ENCODE measurements around the gene CLIP3. TPM values are rescaled to one million over a fixed set of nuclear protein-coding genes. Genes with fewer than 3 reads are reported as not detected.

Gene CLIP3
- total and polyA plus RNA-seq, 2 experiments from 2014 or later = 15.1 to 19.1 TPM

DNA sequence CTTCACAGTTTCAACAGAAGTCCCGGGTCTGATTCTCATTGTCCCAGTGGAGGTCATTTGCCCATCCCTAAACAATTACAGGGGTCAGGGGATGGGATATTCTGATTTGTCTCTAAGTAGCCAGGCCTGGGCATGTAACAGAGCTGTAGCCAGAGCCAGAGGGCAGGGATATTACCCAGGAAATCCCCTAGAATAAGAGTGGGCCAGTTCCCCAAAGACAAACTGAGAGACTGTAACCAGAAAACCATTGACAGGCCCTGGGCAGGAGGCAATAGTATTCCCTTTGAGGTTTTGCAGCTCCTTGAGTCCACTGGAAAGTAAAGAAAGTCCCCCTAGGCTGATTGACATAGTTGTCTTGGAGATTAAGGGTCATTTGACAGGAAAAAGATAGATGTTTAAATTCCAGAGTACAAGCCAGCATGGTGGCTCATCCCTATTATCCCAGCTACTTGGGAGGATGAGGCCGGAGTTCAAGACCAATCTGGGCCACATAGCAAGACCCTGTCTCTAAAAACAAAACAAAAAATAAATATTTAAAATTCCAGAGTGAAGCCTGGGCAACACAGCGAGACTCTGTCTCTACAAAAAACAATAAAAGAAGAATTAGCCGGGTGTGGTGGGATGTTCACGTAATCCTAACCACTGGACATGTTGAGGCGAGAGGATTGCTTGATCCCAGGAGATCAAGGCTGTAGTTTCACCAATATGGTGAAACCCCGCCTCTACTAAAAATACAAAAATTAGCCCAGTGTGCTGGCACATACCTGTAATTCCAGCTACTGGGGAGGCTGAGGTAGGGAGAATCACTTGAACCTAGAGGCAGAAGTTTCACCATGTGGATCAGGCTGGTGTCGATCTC, 39.5 kb downstream of the CLIP3 start:
- Mint-ChIP-seq H3K27me3 (ENCODE audit: insufficient read depth, low read depth, poor library complexity) (peaks cover 7% of the 10 kb centered on the region), H3K4me3 (no peak overlapping the region), H3K36me3 (ENCODE audit: low read depth) (peaks cover 5% of the 10 kb centered on the region; the same call in 1 of the 3 replicates), H3K27ac (no peak overlapping the region), H3K4me1 (peaks cover 14% of the 10 kb centered on the region; the same call in 2 of the 3 replicates), H3K9me3 (no peaks in the 10 kb centered on the region; the same call in 2 of the 3 replicates)
- Histone ChIP-seq H3K9me2 (ENCODE audit: insufficient read depth) (no peaks in the 10 kb centered on the region), H3K4me3 (no peak overlapping the region), H2AFZ (no peak overlapping the region), H3K79me2 (replicated peaks; ENCODE audit: insufficient read depth) (peaks cover 13% of the 10 kb centered on the region; the same call in 1 of the 2 replicates), H3K4me2 (no peak overlapping the region), H4K20me1 (replicated peaks; ENCODE audit: insufficient read depth) (peaks cover 9% of the 10 kb centered on the region), H3K4me1 (ENCODE audit: insufficient read depth) (peaks cover 9% of the 10 kb centered on the region; the same call in 1 of the 2 replicates), H3K36me3 (ENCODE audit: insufficient read depth) (no peaks in the 10 kb centered on the region), H3F3A (replicated peaks; ENCODE audit: low read depth) (0 out of 2 replicates have a peak, but pooled peaks cover 6% of the 10 kb centered on the region), H3K27ac (ENCODE audit: low read depth) (no peak overlapping the region), H3K27me3 (ENCODE audit: insufficient read depth) (no peaks in the 10 kb centered on the region)
- ATAC-seq (no peak), DNase-seq (ENCODE audit: low spot score) (no peak)
- no peak for TF ChIP-seq ZNF114 (CRISPR knock-in tag; IDR thresholded peaks at IDR 0.05)
- no peak for TF ChIP-seq ZNF331 (CRISPR knock-in tag; IDR thresholded peaks at IDR 0.05; ENCODE audit: low read depth)
- no peak for TF ChIP-seq POLR2AphosphoS5 (IDR thresholded peaks at IDR 0.05; ENCODE audit: low read depth)
- no peak for TF ChIP-seq EZH2 (IDR thresholded peaks at IDR 0.05; ENCODE audit: low read depth, unreplicated experiment)
- no peak for TF ChIP-seq STAT1 (IDR thresholded peaks at IDR 0.05; ENCODE audit: unreplicated experiment)
- TF ChIP-seq NANOG (IDR thresholded peaks at IDR 0.05; ENCODE audit: borderline replicate concordance) = no peak
- TF ChIP-seq CTCF (conservative IDR thresholded peaks at IDR 0.05; ENCODE audit: low read depth in 2 of 2) = no peak
- TF ChIP-seq, protein P1, sequence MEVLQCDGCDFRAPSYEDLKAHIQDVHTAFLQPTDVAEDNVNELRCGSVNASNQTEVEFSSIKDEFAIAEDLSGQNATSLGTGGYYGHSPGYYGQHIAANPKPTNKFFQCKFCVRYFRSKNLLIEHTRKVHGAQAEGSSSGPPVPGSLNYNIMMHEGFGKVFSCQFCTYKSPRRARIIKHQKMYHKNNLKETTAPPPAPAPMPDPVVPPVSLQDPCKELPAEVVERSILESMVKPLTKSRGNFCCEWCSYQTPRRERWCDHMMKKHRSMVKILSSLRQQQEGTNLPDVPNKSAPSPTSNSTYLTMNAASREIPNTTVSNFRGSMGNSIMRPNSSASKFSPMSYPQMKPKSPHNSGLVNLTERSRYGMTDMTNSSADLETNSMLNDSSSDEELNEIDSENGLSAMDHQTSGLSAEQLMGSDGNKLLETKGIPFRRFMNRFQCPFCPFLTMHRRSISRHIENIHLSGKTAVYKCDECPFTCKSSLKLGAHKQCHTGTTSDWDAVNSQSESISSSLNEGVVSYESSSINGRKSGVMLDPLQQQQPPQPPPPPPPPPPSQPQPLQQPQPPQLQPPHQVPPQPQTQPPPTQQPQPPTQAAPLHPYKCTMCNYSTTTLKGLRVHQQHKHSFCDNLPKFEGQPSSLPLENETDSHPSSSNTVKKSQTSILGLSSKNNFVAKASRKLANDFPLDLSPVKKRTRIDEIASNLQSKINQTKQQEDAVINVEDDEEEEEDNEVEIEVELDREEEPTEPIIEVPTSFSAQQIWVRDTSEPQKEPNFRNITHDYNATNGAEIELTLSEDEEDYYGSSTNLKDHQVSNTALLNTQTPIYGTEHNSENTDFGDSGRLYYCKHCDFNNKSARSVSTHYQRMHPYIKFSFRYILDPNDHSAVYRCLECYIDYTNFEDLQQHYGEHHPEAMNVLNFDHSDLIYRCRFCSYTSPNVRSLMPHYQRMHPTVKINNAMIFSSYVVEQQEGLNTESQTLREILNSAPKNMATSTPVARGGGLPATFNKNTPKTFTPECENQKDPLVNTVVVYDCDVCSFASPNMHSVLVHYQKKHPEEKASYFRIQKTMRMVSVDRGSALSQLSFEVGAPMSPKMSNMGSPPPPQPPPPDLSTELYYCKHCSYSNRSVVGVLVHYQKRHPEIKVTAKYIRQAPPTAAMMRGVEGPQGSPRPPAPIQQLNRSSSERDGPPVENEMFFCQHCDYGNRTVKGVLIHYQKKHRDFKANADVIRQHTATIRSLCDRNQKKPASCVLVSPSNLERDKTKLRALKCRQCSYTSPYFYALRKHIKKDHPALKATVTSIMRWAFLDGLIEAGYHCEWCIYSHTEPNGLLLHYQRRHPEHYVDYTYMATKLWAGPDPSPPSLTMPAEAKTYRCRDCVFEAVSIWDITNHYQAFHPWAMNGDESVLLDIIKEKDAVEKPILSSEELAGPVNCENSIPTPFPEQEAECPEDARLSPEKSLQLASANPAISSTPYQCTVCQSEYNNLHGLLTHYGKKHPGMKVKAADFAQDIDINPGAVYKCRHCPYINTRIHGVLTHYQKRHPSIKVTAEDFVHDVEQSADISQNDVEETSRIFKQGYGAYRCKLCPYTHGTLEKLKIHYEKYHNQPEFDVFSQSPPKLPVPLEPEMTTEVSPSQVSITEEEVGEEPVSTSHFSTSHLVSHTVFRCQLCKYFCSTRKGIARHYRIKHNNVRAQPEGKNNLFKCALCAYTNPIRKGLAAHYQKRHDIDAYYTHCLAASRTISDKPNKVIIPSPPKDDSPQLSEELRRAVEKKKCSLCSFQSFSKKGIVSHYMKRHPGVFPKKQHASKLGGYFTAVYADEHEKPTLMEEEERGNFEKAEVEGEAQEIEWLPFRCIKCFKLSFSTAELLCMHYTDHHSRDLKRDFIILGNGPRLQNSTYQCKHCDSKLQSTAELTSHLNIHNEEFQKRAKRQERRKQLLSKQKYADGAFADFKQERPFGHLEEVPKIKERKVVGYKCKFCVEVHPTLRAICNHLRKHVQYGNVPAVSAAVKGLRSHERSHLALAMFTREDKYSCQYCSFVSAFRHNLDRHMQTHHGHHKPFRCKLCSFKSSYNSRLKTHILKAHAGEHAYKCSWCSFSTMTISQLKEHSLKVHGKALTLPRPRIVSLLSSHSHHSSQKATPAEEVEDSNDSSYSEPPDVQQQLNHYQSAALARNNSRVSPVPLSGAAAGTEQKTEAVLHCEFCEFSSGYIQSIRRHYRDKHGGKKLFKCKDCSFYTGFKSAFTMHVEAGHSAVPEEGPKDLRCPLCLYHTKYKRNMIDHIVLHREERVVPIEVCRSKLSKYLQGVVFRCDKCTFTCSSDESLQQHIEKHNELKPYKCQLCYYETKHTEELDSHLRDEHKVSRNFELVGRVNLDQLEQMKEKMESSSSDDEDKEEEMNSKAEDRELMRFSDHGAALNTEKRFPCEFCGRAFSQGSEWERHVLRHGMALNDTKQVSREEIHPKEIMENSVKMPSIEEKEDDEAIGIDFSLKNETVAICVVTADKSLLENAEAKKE (CRISPR knock-in tag; IDR thresholded peaks at IDR 0.05) = no peak
- no peak for TF ChIP-seq JUNB (IDR thresholded peaks at IDR 0.05; ENCODE audit: unreplicated experiment)
- TF ChIP-seq, protein P2, sequence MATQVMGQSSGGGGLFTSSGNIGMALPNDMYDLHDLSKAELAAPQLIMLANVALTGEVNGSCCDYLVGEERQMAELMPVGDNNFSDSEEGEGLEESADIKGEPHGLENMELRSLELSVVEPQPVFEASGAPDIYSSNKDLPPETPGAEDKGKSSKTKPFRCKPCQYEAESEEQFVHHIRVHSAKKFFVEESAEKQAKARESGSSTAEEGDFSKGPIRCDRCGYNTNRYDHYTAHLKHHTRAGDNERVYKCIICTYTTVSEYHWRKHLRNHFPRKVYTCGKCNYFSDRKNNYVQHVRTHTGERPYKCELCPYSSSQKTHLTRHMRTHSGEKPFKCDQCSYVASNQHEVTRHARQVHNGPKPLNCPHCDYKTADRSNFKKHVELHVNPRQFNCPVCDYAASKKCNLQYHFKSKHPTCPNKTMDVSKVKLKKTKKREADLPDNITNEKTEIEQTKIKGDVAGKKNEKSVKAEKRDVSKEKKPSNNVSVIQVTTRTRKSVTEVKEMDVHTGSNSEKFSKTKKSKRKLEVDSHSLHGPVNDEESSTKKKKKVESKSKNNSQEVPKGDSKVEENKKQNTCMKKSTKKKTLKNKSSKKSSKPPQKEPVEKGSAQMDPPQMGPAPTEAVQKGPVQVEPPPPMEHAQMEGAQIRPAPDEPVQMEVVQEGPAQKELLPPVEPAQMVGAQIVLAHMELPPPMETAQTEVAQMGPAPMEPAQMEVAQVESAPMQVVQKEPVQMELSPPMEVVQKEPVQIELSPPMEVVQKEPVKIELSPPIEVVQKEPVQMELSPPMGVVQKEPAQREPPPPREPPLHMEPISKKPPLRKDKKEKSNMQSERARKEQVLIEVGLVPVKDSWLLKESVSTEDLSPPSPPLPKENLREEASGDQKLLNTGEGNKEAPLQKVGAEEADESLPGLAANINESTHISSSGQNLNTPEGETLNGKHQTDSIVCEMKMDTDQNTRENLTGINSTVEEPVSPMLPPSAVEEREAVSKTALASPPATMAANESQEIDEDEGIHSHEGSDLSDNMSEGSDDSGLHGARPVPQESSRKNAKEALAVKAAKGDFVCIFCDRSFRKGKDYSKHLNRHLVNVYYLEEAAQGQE (IDR thresholded peaks at IDR 0.05; ENCODE audit: unreplicated experiment) = no peak
- TF ChIP-seq CREB1 (CRISPR knock-in tag; IDR thresholded peaks at IDR 0.05; ENCODE audit: low read depth) = no peak
- TF ChIP-seq, protein P3, sequence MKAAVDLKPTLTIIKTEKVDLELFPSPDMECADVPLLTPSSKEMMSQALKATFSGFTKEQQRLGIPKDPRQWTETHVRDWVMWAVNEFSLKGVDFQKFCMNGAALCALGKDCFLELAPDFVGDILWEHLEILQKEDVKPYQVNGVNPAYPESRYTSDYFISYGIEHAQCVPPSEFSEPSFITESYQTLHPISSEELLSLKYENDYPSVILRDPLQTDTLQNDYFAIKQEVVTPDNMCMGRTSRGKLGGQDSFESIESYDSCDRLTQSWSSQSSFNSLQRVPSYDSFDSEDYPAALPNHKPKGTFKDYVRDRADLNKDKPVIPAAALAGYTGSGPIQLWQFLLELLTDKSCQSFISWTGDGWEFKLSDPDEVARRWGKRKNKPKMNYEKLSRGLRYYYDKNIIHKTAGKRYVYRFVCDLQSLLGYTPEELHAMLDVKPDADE (IDR thresholded peaks at IDR 0.05) = no peak
- no peak for TF ChIP-seq EZH2phosphoT487 (IDR thresholded peaks at IDR 0.05; ENCODE audit: unreplicated experiment)
